NCI-H2171 treated with DMSO at 0.1 percent for 48 hours (cell line): ENCODE measurements around the gene DLGAP1.

Experiments used
- DNase-seq: peaks from one replicate; lab custom pipeline; 2025; lab: John Stamatoyannopoulos, UW

DLGAP1 gene

GRCh38 chr18:3864669-3865298 is 590.3 kb downstream of the DLGAP1 start:
- DNase-seq = no peak

DNA sequence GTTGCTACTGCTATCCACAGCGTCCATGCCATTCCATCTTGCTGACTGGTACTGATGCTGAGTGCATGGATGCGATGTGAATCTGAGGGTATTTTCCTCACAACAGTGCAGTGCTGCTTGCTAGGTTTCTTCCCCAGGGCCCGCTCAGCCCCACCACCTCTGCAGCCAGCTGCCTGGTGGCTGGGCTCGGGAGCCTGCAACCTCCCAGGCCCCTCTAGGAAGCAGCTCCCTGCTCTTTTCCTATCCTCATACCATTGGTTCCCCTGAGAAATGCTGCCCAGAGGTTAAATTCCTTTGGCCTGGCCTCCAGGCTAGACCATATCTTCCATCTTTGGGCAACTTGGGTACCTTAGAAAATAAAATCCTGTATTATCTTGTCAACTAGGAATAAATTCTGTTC is 591.5 kb downstream of the DLGAP1 start:
- no peak for DNase-seq

GRCh38 chr18:3863006-3863405 is 592.1 kb downstream of the DLGAP1 start:
- DNase-seq = no peak

GRCh38 chr18:3861495-3861894 is 593.6 kb downstream of the DLGAP1 start:
- DNase-seq = no peak

DNA sequence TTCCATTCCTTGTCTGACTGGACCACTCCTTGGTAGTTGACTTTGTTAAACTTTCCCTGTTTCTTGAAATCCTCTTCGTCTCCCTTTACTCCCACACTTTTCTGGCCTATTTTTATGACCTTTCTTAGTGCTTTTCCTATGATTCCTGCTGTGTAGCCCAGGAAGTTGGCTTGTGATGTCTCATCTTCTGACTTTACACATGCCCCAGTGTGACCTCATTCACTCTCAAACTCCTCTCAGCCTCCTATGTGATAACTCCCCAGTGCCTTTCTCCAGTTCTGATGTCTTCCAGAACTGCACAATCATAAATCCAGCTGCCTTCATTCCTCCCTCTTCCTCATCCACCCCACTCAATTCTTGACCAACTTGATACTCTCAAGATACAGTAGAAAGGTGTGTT is 597.6 kb downstream of the DLGAP1 start:
- no peak for DNase-seq

DNA sequence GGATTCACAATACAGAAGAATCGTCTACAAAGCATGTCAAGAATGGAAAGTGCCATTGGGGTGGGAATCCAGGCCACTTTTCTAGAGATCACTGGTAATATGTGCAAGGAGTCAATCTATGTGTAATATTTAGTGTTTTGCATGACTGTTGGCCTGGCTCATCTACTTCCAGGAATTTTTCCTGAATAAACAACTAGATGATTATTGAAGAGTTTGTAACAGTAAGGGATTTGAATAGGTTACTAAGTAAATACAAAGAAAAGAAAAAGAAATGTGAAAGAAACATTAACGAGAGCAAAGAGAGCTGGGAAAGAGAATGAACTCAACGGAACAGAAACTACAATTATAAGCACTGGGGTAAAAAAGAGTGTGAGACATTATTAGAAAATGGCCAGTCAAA is 599.1 kb downstream of the DLGAP1 start:
- DNase-seq = no peak

GRCh38 chr18:3852321-3852720 is 602.8 kb downstream of the DLGAP1 start:
- DNase-seq = no peak

- DNase-seq = no peak
Measured at GRCh38 chr18:3851159-3851558, 603.9 kb downstream of the DLGAP1 start.

DNA sequence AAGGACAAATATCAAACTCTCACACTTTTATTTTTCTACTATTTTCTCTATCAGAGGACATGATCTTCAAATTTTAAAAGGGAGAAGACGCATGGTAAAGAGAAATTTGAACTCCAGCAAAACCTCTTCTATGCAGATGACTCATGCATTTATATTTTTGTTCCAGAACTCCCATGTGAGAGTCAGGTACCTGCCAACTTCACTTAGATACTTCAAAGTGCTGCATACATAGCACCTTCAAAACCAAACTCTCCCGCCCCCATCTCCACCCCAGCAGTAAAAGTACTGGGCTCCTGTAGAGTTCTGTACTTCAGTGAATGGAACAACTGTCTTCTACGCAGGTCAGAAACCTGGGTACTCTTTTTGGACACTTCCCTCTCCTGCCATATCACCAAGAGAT is 606.8 kb downstream of the DLGAP1 start:
- DNase-seq = no peak

GRCh38 chr18:3845161-3845560 is 609.9 kb downstream of the DLGAP1 start:
- DNase-seq = no peak

GRCh38 chr18:3842844-3843243 is 612.3 kb downstream of the DLGAP1 start:
- peak; percentile 38 for DNase-seq

GRCh38 chr18:3840766-3841165 is 614.3 kb downstream of the DLGAP1 start:
- no peak for DNase-seq

DNA sequence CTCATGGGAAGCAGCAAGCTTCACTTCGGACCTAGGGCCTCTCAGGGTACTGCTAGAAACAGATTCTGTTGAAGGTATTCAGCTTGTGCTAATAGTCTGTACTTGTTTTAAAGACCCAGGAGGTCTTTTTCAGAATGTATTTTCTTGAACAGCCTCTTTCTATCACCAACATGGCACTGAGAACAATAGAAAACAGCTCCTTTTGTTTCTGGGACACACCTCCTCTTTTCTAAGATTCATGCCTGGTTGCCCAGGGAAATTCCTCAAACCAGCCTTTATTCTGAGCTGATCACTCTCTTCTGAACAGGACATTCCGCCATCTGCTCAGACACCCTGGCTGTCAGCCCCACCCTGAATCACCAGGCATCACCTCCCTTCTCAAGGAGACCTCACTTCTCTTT is 615.5 kb downstream of the DLGAP1 start:
- peak; percentile 31 for DNase-seq

DNA sequence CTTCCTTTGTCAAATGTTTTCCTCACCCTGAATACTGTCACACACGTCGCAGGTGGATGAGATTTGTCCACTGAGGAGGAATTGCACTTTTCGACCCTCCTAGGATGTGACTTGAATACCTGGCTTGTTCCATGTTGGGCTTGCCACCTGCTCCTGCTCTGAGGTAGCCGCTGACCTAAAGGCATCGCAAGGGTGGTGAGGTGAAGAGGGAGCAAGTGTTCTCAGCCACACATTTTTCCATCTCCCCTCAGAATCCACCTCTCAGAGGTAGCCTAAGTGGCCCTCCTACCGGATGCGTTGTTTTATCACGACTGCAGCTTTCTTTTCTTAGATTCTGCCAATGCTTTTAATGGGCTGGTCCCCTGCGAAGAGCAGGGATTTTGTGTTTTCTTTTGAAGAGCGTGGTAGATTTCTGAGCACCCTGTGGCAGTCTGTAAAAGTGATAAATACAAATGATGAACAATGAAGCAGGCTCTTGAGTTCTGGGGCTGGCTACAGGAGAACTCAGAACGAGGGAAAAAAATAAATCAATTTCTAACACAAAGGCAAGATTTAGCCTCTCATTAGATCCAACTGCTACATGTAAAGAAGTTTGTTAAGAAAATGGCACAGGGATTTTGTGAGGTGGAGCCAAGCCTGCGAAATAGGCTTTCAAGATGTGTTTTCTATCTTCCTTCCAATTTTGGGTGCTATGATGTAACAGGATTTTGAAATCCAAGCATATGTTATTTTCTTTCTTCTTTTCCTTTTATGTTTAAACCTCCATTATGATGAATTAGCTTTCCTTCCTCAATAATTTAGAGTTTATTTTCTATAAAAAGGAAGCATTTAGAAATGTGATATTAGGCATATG is 618.4 kb downstream of the DLGAP1 start:
- no peak for DNase-seq

GRCh38 chr18:3832025-3832638 is 623.0 kb downstream of the DLGAP1 start:
- no peak for DNase-seq

GRCh38 chr18:3830604-3831003 is 624.5 kb downstream of the DLGAP1 start:
- no peak for DNase-seq

DNA sequence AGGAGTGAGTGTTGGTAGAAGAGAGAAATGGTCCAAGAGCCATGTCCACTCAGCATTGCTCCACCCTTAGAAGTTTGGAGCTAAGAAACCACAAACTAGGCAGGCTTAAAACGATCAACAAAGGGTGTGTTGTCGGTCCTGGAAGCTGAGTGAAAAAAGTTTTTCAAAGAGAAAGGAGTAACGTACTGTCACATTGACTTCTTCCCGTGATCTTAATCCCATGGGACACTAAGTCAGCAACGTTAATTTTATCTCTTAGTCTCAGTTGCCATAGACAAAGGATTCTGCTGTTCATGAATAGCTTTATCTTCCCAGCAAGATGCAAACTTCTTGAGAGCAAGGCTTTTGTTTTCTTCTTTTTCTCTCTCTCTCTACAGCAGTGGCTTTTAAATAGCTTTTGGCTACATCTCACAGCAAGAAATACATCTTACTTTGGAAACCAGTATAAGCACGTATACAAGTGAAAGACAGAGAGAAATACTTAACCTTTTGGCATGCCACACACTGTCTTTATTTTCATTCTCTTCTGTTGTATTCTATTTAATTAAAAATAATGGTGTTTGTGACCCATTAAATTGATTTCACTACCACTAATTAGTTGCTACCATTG is 627.8 kb downstream of the DLGAP1 start:
- DNase-seq = no peak

DNA sequence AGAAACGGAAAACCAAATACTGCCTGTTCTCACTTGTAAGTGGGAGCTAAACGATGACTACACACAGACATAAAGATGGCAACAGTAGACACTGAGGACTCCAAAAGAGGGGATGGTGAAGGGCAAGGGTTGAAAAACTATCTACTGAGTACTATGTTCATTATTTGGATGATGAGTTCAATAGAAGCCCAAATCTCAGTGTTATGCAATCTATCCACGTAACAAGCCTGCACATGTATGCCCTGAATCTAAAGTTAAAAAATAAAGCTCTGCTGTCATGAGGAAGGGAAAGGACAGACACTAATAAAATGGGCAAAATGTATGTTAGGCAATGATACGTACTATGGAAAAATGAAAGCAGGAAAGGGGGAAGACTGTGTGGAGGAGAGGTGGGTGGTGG is 629.1 kb downstream of the DLGAP1 start:
- no peak for DNase-seq

- DNase-seq = no peak
Measured at GRCh38 chr18:3824101-3824500, 631.0 kb downstream of the DLGAP1 start.

GRCh38 chr18:3823073-3823472 is 632.0 kb downstream of the DLGAP1 start:
- no peak for DNase-seq

DNA sequence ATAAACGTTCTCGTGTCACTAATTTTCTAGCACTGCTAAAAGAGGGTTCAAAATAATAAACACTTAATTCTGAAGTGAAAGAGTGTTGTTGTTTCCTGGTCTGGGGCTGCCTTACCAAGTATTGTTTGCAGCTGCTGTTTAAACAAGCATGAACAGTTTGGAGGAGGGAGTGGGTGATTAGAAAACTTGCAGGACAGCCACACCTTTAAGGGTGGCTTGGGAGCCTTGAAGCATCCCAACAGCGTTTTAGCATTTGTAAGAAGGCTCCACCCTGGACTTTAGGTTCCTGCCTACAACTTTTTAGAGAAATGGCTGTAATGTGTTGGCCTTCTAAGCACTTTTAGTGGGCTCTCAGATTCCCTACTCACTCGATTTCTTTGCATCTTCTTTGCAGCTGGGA is 633.6 kb downstream of the DLGAP1 start:
- DNase-seq = no peak

DNA sequence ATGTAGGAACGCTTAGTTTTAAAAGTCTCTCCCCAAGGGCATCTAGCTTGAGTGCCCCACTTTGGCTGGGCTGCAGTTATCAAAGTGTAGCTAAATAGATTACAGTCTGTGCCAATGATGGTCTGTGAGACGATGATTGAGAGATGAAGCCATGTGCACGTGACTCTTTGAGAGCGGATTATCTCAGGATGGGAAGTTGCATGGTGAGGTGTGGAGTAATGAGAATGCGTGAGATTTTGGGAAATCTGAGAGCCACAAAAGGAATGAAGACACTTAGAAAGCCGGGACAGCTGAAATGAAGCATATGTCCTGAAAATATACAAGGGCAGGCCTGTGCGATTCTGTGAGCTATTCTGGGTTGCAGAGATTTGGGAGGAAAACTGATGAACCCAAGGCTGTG is 635.1 kb downstream of the DLGAP1 start:
- peak; percentile 59 for DNase-seq
